ENCODE data around the gene SRCIN1.

DNA sequence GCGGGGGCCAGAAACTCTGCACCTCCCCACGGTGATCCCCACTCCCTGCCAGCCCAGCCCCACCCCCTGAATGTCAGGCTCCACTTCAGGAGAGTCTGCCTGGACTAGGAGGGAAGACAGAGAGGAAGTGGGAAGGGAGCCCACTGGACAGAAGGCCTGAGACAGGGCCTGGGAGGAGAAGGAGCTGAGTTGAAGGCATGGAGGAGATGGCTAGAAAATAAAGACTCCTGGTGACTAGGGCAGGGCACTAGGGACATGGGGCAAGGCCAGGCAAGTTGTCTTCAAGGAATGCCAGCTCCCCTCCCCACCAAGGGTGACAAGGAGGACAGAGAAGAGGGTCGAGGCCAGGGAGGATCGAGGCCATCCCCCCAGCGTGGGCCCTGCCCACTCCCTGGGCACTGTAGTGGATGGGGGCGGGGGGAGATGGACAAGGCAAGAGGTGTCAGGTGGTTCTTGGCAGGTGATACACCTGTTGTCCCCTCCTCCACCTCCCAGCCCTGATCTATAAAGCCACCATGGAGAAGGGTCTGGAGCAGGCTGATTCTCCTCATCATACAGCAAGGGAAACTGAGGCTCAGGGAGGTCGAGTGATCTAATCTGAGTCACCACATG lies 19.7 kb downstream of the SRCIN1 start:
- TF ChIP-seq, protein P1, sequence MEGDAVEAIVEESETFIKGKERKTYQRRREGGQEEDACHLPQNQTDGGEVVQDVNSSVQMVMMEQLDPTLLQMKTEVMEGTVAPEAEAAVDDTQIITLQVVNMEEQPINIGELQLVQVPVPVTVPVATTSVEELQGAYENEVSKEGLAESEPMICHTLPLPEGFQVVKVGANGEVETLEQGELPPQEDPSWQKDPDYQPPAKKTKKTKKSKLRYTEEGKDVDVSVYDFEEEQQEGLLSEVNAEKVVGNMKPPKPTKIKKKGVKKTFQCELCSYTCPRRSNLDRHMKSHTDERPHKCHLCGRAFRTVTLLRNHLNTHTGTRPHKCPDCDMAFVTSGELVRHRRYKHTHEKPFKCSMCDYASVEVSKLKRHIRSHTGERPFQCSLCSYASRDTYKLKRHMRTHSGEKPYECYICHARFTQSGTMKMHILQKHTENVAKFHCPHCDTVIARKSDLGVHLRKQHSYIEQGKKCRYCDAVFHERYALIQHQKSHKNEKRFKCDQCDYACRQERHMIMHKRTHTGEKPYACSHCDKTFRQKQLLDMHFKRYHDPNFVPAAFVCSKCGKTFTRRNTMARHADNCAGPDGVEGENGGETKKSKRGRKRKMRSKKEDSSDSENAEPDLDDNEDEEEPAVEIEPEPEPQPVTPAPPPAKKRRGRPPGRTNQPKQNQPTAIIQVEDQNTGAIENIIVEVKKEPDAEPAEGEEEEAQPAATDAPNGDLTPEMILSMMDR (IDR thresholded peaks at IDR 0.05): no peak
- TF ChIP-seq POLR2A (IDR thresholded peaks at IDR 0.05): no peak
